ENCODE measurements around the gene ASIC2.

ASIC2 gene

GRCh38 chr17:33049781-33050414 is 243.2 kb downstream of the ASIC2 start:
- H3K4me3 ChIP-seq (ENCODE audit: low read depth, low read length): no peak overlapping the region
- TF ChIP-seq, protein P1, sequence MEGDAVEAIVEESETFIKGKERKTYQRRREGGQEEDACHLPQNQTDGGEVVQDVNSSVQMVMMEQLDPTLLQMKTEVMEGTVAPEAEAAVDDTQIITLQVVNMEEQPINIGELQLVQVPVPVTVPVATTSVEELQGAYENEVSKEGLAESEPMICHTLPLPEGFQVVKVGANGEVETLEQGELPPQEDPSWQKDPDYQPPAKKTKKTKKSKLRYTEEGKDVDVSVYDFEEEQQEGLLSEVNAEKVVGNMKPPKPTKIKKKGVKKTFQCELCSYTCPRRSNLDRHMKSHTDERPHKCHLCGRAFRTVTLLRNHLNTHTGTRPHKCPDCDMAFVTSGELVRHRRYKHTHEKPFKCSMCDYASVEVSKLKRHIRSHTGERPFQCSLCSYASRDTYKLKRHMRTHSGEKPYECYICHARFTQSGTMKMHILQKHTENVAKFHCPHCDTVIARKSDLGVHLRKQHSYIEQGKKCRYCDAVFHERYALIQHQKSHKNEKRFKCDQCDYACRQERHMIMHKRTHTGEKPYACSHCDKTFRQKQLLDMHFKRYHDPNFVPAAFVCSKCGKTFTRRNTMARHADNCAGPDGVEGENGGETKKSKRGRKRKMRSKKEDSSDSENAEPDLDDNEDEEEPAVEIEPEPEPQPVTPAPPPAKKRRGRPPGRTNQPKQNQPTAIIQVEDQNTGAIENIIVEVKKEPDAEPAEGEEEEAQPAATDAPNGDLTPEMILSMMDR (IDR thresholded peaks at IDR 0.05; ENCODE audit: low read depth, low read length): peak; percentile 92

DNA sequence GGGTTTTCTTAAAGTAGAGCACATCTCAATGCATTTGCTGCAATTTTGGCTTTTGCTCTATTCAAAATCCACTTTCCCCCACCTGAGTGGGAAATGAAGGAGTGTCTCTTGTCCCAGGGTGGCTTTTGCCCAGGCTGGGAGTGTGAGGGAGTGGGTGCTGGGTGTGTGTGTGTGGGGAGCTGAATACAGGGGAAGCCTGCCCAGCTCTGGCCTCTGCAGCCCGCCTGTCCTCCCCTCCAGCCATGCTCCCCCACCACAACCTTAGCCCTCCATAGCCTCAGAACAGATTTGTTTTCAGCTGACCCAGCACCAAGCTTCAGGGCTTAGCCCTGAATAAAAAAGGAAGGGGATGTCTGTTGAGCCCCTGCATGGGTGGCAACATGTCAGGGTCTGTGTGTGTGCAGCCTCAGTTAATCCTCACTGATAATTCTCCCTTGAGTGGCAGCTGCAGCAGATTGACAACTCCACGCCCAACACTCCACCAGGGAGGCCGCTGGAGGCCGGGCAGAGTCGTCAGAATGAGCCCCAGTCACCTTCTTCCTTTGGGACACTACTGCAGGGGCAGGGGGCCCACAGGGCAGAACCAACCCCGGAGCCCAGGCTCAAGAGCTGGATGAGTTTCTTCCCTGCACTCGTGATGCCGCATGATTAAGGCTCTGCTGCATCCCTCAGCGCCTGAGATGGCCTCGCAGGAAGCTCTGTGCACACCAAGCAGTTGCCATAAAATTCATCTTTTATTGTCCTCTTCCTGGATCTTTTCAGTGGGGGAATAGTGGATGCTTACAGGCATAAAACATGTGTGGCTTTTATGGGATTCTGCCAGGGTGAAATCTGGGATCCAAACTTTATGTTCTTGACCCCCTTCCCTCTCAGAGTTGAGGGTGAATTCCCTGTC is 246.5 kb downstream of the ASIC2 start:
- TF ChIP-seq, protein P1 (IDR thresholded peaks at IDR 0.05; ENCODE audit: low read depth, low read length): no peak
- no peak overlapping the region for H3K4me3 ChIP-seq (ENCODE audit: low read depth, low read length)

GRCh38 chr17:33045216-33045615 is 247.9 kb downstream of the ASIC2 start:
- TF ChIP-seq, protein P1 (IDR thresholded peaks at IDR 0.05; ENCODE audit: low read depth, low read length): no peak
- no peak overlapping the region for H3K4me3 ChIP-seq (ENCODE audit: low read depth, low read length)

- no peak overlapping the region for H3K4me3 ChIP-seq (ENCODE audit: low read depth, low read length)
- TF ChIP-seq, protein P1 (IDR thresholded peaks at IDR 0.05; ENCODE audit: low read depth, low read length): no peak
These were observed 248.3 kb downstream of the ASIC2 start for GRCh38 chr17:33044771-33045170.

GRCh38 chr17:33040461-33040860 is 252.6 kb downstream of the ASIC2 start:
- H3K4me3 ChIP-seq (ENCODE audit: low read depth, low read length): no peak overlapping the region
- TF ChIP-seq, protein P1 (IDR thresholded peaks at IDR 0.05; ENCODE audit: low read depth, low read length): no peak

GRCh38 chr17:33039874-33040273 is 253.2 kb downstream of the ASIC2 start:
- TF ChIP-seq, protein P1 (IDR thresholded peaks at IDR 0.05; ENCODE audit: low read depth, low read length): no peak
- no peak overlapping the region for H3K4me3 ChIP-seq (ENCODE audit: low read depth, low read length)

DNA sequence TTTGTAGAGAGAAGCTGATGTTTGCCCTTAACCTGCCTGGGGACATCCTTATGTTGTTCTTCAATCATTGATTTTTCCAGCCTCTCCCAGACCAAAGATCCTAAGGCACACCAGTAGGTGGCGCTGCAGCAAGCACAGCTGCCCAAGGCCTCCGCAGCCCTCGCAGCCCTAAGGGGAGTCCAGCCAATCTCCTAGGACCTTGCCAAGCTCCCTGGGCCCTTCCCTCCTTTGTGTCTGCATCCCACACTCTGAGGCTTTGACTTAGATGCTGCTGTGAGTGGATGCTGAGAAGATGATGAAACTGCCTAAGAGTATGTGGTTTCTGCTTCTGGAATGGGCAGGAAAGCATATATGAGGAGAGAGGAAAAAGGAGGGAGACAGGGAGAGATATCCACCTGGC is 254.4 kb downstream of the ASIC2 start:
- no peak overlapping the region for H3K4me3 ChIP-seq (ENCODE audit: low read depth, low read length)
- TF ChIP-seq, protein P1 (IDR thresholded peaks at IDR 0.05; ENCODE audit: low read depth, low read length): peak; percentile 61
